SK-N-MC (cell line): Measurements from ENCODE around the gene CLASP1.

ENCODE experiments used
- EZH2 ChIP-seq: fragments of 200-600 bp; sonication (generic); IDR thresholded peaks from one replicate; pipeline ENCODE4 v1.6.1; 2017; ENCODE audit warnings: antibody characterized with exemption
- FOXP2 ChIP-seq: optimal IDR thresholded peaks from 2 replicates; pipeline ENCODE3; 2011; ENCODE audit warnings: mild to moderate bottlenecking, moderate library complexity; ENCODE audit not compliant: insufficient read depth; ENCODE audit errors: extremely low read length, control extremely low read depth
- POLR2AphosphoS5 ChIP-seq: IDR thresholded peaks from 2 replicates; pipeline ENCODE4 v1.6.1; 2012; ENCODE audit warnings: mild to moderate bottlenecking, low read depth, low read length, borderline replicate concordance

DNA sequence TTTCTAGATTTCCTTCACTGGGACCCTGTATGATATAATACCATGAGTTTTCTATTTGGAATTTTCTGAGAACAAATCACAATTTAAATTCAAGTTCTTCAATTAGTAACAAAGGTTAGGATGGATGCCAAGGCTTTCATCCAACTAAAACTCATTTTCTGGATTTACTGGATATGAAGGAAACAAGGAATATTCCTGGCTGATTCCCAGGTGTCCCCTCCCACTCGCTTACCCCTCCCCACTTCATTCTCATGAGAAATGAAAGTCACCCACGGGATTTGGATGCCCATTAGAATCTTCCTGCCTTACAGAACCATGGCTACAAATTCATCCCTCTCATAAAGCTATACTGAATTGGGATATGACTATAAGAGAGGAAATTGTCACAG lies 78.6 kb downstream of the CLASP1 start:
- TF ChIP-seq POLR2AphosphoS5 (no peak), EZH2 (no peak), FOXP2 (no peak)
